ENCODE results near the gene ALDH4A1. TPM values are rescaled to one million over a fixed set of nuclear protein-coding genes. Genes with fewer than 3 reads are reported as not detected.
A peak's percentile ranks its signal among the peaks of the same experiment; 100 is the strongest.

ALDH4A1 gene
- total and polyA plus RNA-seq, 2 of the 4 experiments (the other 2 are of a cell fraction) = 8.6 to 21.1 TPM

- H3K4me1 ChIP-seq (ENCODE audit: control insufficient read depth, insufficient read depth, low read length) = peaks cover 52% of the 10 kb centered on the region
- dilution Hi-C loops (cut with HindIII; ENCODE audit: low sequenced_read_pairs, unreplicated experiment) = no loop called here
- no peak for ATAC-seq (ENCODE audit: low read depth)
Observed at GRCh38 chr1:18927082-18927653, 24.8 kb upstream of the ALDH4A1 start.

More at GRCh38 chr1:18927082-18927653, 24.8 kb upstream of the ALDH4A1 start:
- BruUV-seq (replicated peaks) = no TSS peak
- H2BK120ac ChIP-seq (ENCODE audit: low read depth, low read length) = peak overlapping the region; percentile 98
- H3K9me3 ChIP-seq (ENCODE audit: control insufficient read depth, insufficient read depth, low read length) = no peaks in the 10 kb centered on the region
- no peak for DNase-seq
- POLR2A ChIA-PET (ENCODE audit: unreplicated experiment) = interaction anchor here (0.6 to 0.9 kb wide), 2 partner anchors 29 to 112 kb away, joined by 3 to 4 read pairs; partner anchors contain the start of gene IFFO2
- peak overlapping the region; percentile 99 for H4K5ac ChIP-seq (ENCODE audit: low read depth, low read length)
- 94% methylated on average over 9 of the region's 16 CpGs; no CpG with 5 or more reads in 1 of the 2 experiments for WGBS, 2 experiments (ENCODE audit: extremely low coverage in 2 of 2, insufficient read length in 1 of 2)
- in situ Hi-C loops (cut with MboI; ENCODE audit: low sequenced_read_pairs) (no loop called here), intact Hi-C loops (cut with micrococcal nuclease) (loop anchor here (2.0 kb wide), 1 partner anchor 30 kb away; the partner anchor contains the start of gene IFFO2)
- peak overlapping the region; percentile 98 for H2BK20ac ChIP-seq (ENCODE audit: low read depth, low read length)
- H3K9ac ChIP-seq (ENCODE audit: low read depth, low read length) = peak overlapping the region; percentile 85
- H3K56ac ChIP-seq (ENCODE audit: extremely low read depth, insufficient read depth, low read length) = peak overlapping the region; percentile 96
- H2AK5ac ChIP-seq (ENCODE audit: low read depth, low read length) = peak overlapping the region; percentile 99
- TF ChIP-seq CTCF (conservative IDR thresholded peaks at IDR 0.05; ENCODE audit: low read depth, low read length) (no peak), FOS (IDR thresholded peaks at IDR 0.05; ENCODE audit: low read depth, low read length) (no peak), CEBPB (IDR thresholded peaks at IDR 0.05; ENCODE audit: low read depth, low read length) (no peak), RCOR1 (IDR thresholded peaks at IDR 0.05; ENCODE audit: insufficient replicate concordance, low read length) (no peak), MAZ (IDR thresholded peaks at IDR 0.05; ENCODE audit: borderline replicate concordance, low read depth, low read length) (no peak), CHD1 (IDR thresholded peaks at IDR 0.05; ENCODE audit: low read depth, low read length) (no peak), MAFK (IDR thresholded peaks at IDR 0.05; ENCODE audit: low read depth, low read length) (no peak), MXI1 (IDR thresholded peaks at IDR 0.05; ENCODE audit: borderline replicate concordance, low read depth, low read length) (no peak), RAD21 (IDR thresholded peaks at IDR 0.05; ENCODE audit: low read length) (no peak), RFX5 (IDR thresholded peaks at IDR 0.05; ENCODE audit: low read depth, low read length) (no peak), SMC3 (IDR thresholded peaks at IDR 0.05; ENCODE audit: low read depth, low read length) (no peak), POLR2A (IDR thresholded peaks at IDR 0.05; ENCODE audit: low read depth, low read length) (no peak)
- TF ChIP-seq, protein P1, sequence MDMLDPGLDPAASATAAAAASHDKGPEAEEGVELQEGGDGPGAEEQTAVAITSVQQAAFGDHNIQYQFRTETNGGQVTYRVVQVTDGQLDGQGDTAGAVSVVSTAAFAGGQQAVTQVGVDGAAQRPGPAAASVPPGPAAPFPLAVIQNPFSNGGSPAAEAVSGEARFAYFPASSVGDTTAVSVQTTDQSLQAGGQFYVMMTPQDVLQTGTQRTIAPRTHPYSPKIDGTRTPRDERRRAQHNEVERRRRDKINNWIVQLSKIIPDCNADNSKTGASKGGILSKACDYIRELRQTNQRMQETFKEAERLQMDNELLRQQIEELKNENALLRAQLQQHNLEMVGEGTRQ (IDR thresholded peaks at IDR 0.05; ENCODE audit: low read depth, low read length) = no peak
- TF ChIP-seq, protein P2, sequence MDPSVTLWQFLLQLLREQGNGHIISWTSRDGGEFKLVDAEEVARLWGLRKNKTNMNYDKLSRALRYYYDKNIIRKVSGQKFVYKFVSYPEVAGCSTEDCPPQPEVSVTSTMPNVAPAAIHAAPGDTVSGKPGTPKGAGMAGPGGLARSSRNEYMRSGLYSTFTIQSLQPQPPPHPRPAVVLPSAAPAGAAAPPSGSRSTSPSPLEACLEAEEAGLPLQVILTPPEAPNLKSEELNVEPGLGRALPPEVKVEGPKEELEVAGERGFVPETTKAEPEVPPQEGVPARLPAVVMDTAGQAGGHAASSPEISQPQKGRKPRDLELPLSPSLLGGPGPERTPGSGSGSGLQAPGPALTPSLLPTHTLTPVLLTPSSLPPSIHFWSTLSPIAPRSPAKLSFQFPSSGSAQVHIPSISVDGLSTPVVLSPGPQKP (IDR thresholded peaks at IDR 0.05; ENCODE audit: borderline replicate concordance, low read depth, low read length) = no peak
- H3K4ac ChIP-seq (ENCODE audit: low read depth, low read length) = peak overlapping the region; percentile 100
- CTCF ChIA-PET = interaction anchor here (0.6 to 2.6 kb wide), 2 partner anchors 14 kb away, joined by 3 to 15 read pairs; no protein-coding TSS in a partner anchor
- peak overlapping the region; percentile 99 for H4K91ac ChIP-seq (ENCODE audit: insufficient read depth, low read depth, low read length)
- peaks cover 18% of the 10 kb centered on the region; the same call in 1 of the 2 replicates for H4K20me1 ChIP-seq (ENCODE audit: insufficient read depth, low read length)
- peak overlapping the region; percentile 98 to 100 for H4K8ac ChIP-seq (ENCODE audit: low read depth in 2 of 2, low read length in 2 of 2)
- H2BK15ac ChIP-seq (ENCODE audit: low read depth, low read length) = peak overlapping the region; percentile 100
- peak overlapping the region; percentile 100 for H3K23ac ChIP-seq (ENCODE audit: low read depth, low read length)
- H3K18ac ChIP-seq (ENCODE audit: low read depth, low read length) = peak overlapping the region; percentile 90
- H3K4me2 ChIP-seq (ENCODE audit: low read depth, low read length) = peak overlapping the region; percentile 69
- H2BK5ac ChIP-seq (ENCODE audit: low read depth, low read length, poor library complexity, severe bottlenecking) = peak overlapping the region; percentile 98
- peak overlapping the region; percentile 94 for H3K27ac ChIP-seq (ENCODE audit: insufficient read depth, low read length)
- H2AK9ac ChIP-seq (replicated peaks; ENCODE audit: low read depth, low read length, poor library complexity) = peak overlapping the region; percentile 99
- no peaks in the 10 kb centered on the region for H3K36me3 ChIP-seq (ENCODE audit: control insufficient read depth, insufficient read depth, low read length)
- H3K4me3 ChIP-seq (ENCODE audit: insufficient read depth, low read depth, low read length) = no peak overlapping the region
- H3K9me1 ChIP-seq (ENCODE audit: insufficient read depth, low read length) = peaks cover 36% of the 10 kb centered on the region
- H3K27me3 ChIP-seq (ENCODE audit: control insufficient read depth, insufficient read depth, low read length) = no peaks in the 10 kb centered on the region
- H3K14ac ChIP-seq (replicated peaks; ENCODE audit: low read depth, low read length) = peak overlapping the region; percentile 99
- peaks cover 31 to 95% of the 10 kb centered on the region in 2 experiments; a peak in 3 of 4 replicates for H3K79me1 ChIP-seq (ENCODE audit: low read depth in 1 of 2, low read length in 2 of 2)
- H2AFZ ChIP-seq (replicated peaks; ENCODE audit: low read length, poor library complexity) = peak overlapping the region; percentile 80
